GM12878 (cell line): ENCODE data around the gene CNTN4. TPM values are rescaled to one million over a fixed set of nuclear protein-coding genes. Genes with fewer than 3 reads are reported as not detected.
A peak's percentile ranks its signal among the peaks of the same experiment; 100 is the strongest.

ENCODE experiments used
- ATAC-seq: fragments of 200-7000 bp; cut with Tn5 transposase; 3 replicates; pipeline ENCODE4 v1.9.1; 2020; ENCODE audit warnings: mild to moderate bottlenecking, moderate library complexity
- BruUV-seq: library from RNA; stranded (reverse); fragments of 400-500 nt; replicated peaks from 2 replicates; lab custom pipeline; 2021; lab: Mats Ljungman, UMichigan
- CTCF ChIA-PET: fragments of 300-600 bp; sonication (Branson Sonifier 250); formaldehyde crosslinking; extraction: SDS; loops from one replicate; lab custom pipeline; 2021; ENCODE audit warnings: inconsistent platforms; lab: Yijun Ruan, JAX
- POLR2A ChIA-PET: fragments of 350-600 bp; formaldehyde crosslinking; extraction: SDS; loops from one replicate; lab custom pipeline; 2021; ENCODE audit warnings: inconsistent platforms; lab: Charles Lee
- RAD21 ChIA-PET: fragments of 300-600 bp; sonication (Branson Sonifier 250); formaldehyde crosslinking; loops from one replicate; lab custom pipeline; 2023; ENCODE audit warnings: antibody characterized with exemption; ENCODE audit not compliant: unreplicated experiment; lab: Charles Lee
- SMC1A ChIA-PET: fragments of 300-600 bp; sonication (Branson Sonifier 250); formaldehyde crosslinking; loops from one replicate; lab custom pipeline; 2023; ENCODE audit not compliant: unreplicated experiment, uncharacterized antibody; lab: Charles Lee
- DNase-seq: peaks from one replicate; pipeline ENCODE4 v3.0.0-alpha.2; 2011; ENCODE audit warnings: low read depth, low spot score
- FAIRE-seq: peaks from 3 replicates; lab custom pipeline; 2011; peaks lifted over from hg19 to GRCh38; lab: Jason Lieb, UNC
- H2AFZ ChIP-seq: 2 replicates; pipeline ENCODE4 v1.6.0; 2011; ENCODE audit warnings: low read depth, low read length, control low read depth; ENCODE audit not compliant: control insufficient read depth
- H3K27ac ChIP-seq: 2 replicates; pipeline ENCODE4 v1.5.1; 2011; ENCODE audit warnings: control low read depth; ENCODE audit not compliant: control insufficient read depth, insufficient read depth
- H3K27me3 ChIP-seq, 2 experiments: replicated peaks in 1 of 2; 2 replicates each; pipeline versions ENCODE4 v1.6.0 to v1.6.1; 2011; ENCODE audit warnings: low read length in 1 of 2; ENCODE audit not compliant: control insufficient read depth in 2 of 2, insufficient read depth in 2 of 2
- H3K36me3 ChIP-seq, 2 experiments: 2 replicates each; pipeline ENCODE4 v1.5.1; 2011; ENCODE audit warnings: low read length in 1 of 2; ENCODE audit not compliant: control insufficient read depth in 2 of 2, insufficient read depth in 2 of 2
- H3K4me1 ChIP-seq: 2 replicates; pipeline ENCODE4 v1.6.1; 2011; ENCODE audit warnings: mild to moderate bottlenecking, low read length, moderate library complexity, mixed read lengths; ENCODE audit not compliant: control insufficient read depth, insufficient read depth
- H3K4me2 ChIP-seq: 2 replicates; pipeline ENCODE4 v1.6.0; 2011; ENCODE audit warnings: control low read depth; ENCODE audit not compliant: control insufficient read depth, insufficient read depth
- H3K4me3 ChIP-seq: fragments of 200-600 bp; sonication (generic); 2 replicates; pipeline ENCODE4 v1.5.1; 2016
- H3K79me2 ChIP-seq: 2 replicates; pipeline ENCODE4 v1.6.0; 2011; ENCODE audit warnings: low read length; ENCODE audit not compliant: control insufficient read depth, insufficient read depth
- H3K9ac ChIP-seq: 2 replicates; pipeline ENCODE4 v1.8.0; 2011; ENCODE audit warnings: low read length, control low read depth, mixed read lengths; ENCODE audit not compliant: control insufficient read depth, insufficient read depth
- H3K9me3 ChIP-seq: replicated peaks from 3 replicates; pipeline ENCODE4 v1.5.1; 2011; ENCODE audit warnings: mild to moderate bottlenecking, low read length; ENCODE audit not compliant: control insufficient read depth, insufficient read depth
- H4K20me1 ChIP-seq: 2 replicates; pipeline ENCODE4 v1.6.0; 2011; ENCODE audit not compliant: control insufficient read depth, insufficient read depth
- BRCA1 ChIP-seq: IDR thresholded peaks from 2 replicates; pipeline ENCODE4 v1.6.1; 2011; ENCODE audit warnings: low read depth, low read length, improper control_type of control experiment
- CBX5 ChIP-seq: sonication (generic); IDR thresholded peaks from 2 replicates; pipeline ENCODE4 v1.6.1; 2016; ENCODE audit warnings: low read depth, moderate library complexity, mild to moderate bottlenecking, inconsistent platforms
- ELK1 ChIP-seq: IDR thresholded peaks from 2 replicates; pipeline ENCODE4 v1.6.1; 2012; ENCODE audit warnings: low read depth, low read length, improper control_type of control experiment
- GABPA ChIP-seq: IDR thresholded peaks from 2 replicates; pipeline ENCODE4 v1.6.1; 2014; ENCODE audit warnings: antibody characterized with exemption, low read depth, mild to moderate bottlenecking, inconsistent platforms
- HDAC6 ChIP-seq: fragments of 200-600 bp; sonication (generic); IDR thresholded peaks from one replicate; pipeline ENCODE4 v1.8.0; 2017; ENCODE audit warnings: antibody characterized with exemption; ENCODE audit not compliant: unreplicated experiment
- IKZF1 ChIP-seq: fragments of 450-650 bp; conservative IDR thresholded peaks from 2 replicates; pipeline ENCODE4 v1.6.1; 2017; ENCODE audit warnings: antibody characterized with exemption, mild to moderate bottlenecking
- MTA2 ChIP-seq: fragments of 450-650 bp; IDR thresholded peaks from 2 replicates; pipeline ENCODE4 v1.6.1; 2016; ENCODE audit warnings: low read depth, mild to moderate bottlenecking, moderate library complexity
- POLR2A ChIP-seq: IDR thresholded peaks from 2 replicates; pipeline ENCODE4 v1.6.1; 2011; ENCODE audit warnings: low read depth, mild to moderate bottlenecking, low read length
- POLR2AphosphoS5 ChIP-seq: IDR thresholded peaks from 2 replicates; pipeline ENCODE4 v1.6.1; 2011; ENCODE audit warnings: mild to moderate bottlenecking, low read length, inconsistent platforms
- RAD51 ChIP-seq: fragments of 450-650 bp; IDR thresholded peaks from 2 replicates; pipeline ENCODE4 v1.6.1; 2016; ENCODE audit warnings: moderate library complexity, mild to moderate bottlenecking, inconsistent platforms
- RBBP5 ChIP-seq: fragments of 200-600 bp; sonication (generic); conservative IDR thresholded peaks from 2 replicates; pipeline ENCODE4 v1.6.1; 2016
- SKIL ChIP-seq: fragments of 450-650 bp; IDR thresholded peaks from 2 replicates; pipeline ENCODE4 v1.6.1; 2017; ENCODE audit warnings: mild to moderate bottlenecking, low read depth, inconsistent platforms; ENCODE audit not compliant: poor library complexity, severe bottlenecking
- TCF7 ChIP-seq: IDR thresholded peaks from 2 replicates; pipeline ENCODE4 v1.6.1; 2014; ENCODE audit warnings: antibody characterized with exemption, borderline replicate concordance
- ZNF274 ChIP-seq: IDR thresholded peaks from one replicate; pipeline ENCODE4 v1.8.0; 2011; ENCODE audit not compliant: insufficient read length, insufficient read depth
- in situ Hi-C: fragments of 300-500 bp; cut with MboI; formaldehyde crosslinking; loops from 9 replicates; pipeline ENCODE4 v1.14.3; 2018; ENCODE audit warnings: mixed read lengths
- intact Hi-C: fragments of 100-400 bp; cut with micrococcal nuclease; formaldehyde crosslinking; loops from one replicate; pipeline ENCODE4 v1.14.2; 2022; ENCODE audit not compliant: unreplicated experiment
- polyA plus RNA-seq, 11 experiments: library from polyadenylated mRNA; depleted of rRNA in 4 of 11; unstranded in 6 of 11; stranded (reverse) in 5 of 11; fragments of >200 nt; fragmentation: Nextera tagmentation in 4 of 11; fragmentation: Illumina TruSeq in 1 of 11; extraction: Ambion mirVana in 4 of 11; extraction: Trizol in 1 of 11; gene quantifications; 1 replicate in 1 of 11; 2 replicates in 10 of 11; pipeline versions ENCODE4 v1.2.1 to v1.2.3, GENCODE V29; 2011 to 2016; ENCODE audit warnings: inconsistent platforms in 2 of 11, missing spikeins in 2 of 11, low read depth in 1 of 11
- total RNA-seq, 4 experiments: library from RNA; depleted of rRNA in 3 of 4; stranded (reverse); fragments of >200 nt in 3 of 4; fragmentation: Illumina TruSeq in 1 of 4; extraction: Trizol in 1 of 4; gene quantifications; 2 replicates each; pipeline versions ENCODE4 v1.2.1 to v1.2.3, GENCODE V29; 2013 to 2021
- TF ChIP-seq, protein P1 (sequence below): fragments of 150-350 bp; IDR thresholded peaks from 2 replicates; pipeline ENCODE4 v1.6.1; 2016; ENCODE audit warnings: low read depth, low read length
- TF ChIP-seq, protein P2 (sequence below): fragments of 450-650 bp; IDR thresholded peaks from 2 replicates; pipeline ENCODE4 v1.6.1; 2016; ENCODE audit warnings: mild to moderate bottlenecking

CNTN4 gene
- total and polyA plus RNA-seq, 10 of the 15 experiments (the other 5 are each of a cell fraction or from before 2014, with no cell fraction given) = 0.05 to 0.43 (median 0.15) TPM; not detected in 1

- no peaks in the 10 kb centered on the region for H3K79me2 ChIP-seq
- H3K27me3 ChIP-seq = no peaks in the 10 kb centered on the region; a peak in 1 of 4 replicates
- H3K4me2 ChIP-seq = no peak overlapping the region
- FAIRE-seq (no peak), DNase-seq (no peak), ATAC-seq (peak; percentile 54)
- H3K4me3 ChIP-seq = no peak overlapping the region
- ChIA-PET RAD21 (no interaction called here), POLR2A (no interaction called here), SMC1A (no interaction called here), CTCF (no interaction called here)
- in situ Hi-C loops (no loop called here), intact Hi-C loops (no loop called here)
- H3K27ac ChIP-seq = no peak overlapping the region
- H3K9me3 ChIP-seq = no peaks in the 10 kb centered on the region; the same call in 2 of the 3 replicates
- BruUV-seq = no TSS peak
- H4K20me1 ChIP-seq = no peaks in the 10 kb centered on the region
- no peaks in the 10 kb centered on the region for H3K4me1 ChIP-seq
- no peaks in the 10 kb centered on the region for H3K36me3 ChIP-seq
- no peak overlapping the region for H3K9ac ChIP-seq
- no peak for TF ChIP-seq POLR2AphosphoS5
- TF ChIP-seq RAD51 = no peak
- no peak for TF ChIP-seq GABPA
- TF ChIP-seq, protein P1, sequence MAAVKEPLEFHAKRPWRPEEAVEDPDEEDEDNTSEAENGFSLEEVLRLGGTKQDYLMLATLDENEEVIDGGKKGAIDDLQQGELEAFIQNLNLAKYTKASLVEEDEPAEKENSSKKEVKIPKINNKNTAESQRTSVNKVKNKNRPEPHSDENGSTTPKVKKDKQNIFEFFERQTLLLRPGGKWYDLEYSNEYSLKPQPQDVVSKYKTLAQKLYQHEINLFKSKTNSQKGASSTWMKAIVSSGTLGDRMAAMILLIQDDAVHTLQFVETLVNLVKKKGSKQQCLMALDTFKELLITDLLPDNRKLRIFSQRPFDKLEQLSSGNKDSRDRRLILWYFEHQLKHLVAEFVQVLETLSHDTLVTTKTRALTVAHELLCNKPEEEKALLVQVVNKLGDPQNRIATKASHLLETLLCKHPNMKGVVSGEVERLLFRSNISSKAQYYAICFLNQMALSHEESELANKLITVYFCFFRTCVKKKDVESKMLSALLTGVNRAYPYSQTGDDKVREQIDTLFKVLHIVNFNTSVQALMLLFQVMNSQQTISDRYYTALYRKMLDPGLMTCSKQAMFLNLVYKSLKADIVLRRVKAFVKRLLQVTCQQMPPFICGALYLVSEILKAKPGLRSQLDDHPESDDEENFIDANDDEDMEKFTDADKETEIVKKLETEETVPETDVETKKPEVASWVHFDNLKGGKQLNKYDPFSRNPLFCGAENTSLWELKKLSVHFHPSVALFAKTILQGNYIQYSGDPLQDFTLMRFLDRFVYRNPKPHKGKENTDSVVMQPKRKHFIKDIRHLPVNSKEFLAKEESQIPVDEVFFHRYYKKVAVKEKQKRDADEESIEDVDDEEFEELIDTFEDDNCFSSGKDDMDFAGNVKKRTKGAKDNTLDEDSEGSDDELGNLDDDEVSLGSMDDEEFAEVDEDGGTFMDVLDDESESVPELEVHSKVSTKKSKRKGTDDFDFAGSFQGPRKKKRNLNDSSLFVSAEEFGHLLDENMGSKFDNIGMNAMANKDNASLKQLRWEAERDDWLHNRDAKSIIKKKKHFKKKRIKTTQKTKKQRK = no peak
- no peak for TF ChIP-seq HDAC6
- TF ChIP-seq, protein P2, sequence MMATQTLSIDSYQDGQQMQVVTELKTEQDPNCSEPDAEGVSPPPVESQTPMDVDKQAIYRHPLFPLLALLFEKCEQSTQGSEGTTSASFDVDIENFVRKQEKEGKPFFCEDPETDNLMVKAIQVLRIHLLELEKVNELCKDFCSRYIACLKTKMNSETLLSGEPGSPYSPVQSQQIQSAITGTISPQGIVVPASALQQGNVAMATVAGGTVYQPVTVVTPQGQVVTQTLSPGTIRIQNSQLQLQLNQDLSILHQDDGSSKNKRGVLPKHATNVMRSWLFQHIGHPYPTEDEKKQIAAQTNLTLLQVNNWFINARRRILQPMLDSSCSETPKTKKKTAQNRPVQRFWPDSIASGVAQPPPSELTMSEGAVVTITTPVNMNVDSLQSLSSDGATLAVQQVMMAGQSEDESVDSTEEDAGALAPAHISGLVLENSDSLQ = no peak
- TF ChIP-seq ZNF274 = no peak
- TF ChIP-seq TCF7 = no peak
- TF ChIP-seq MTA2 = no peak
- no peak for TF ChIP-seq SKIL
- no peak for TF ChIP-seq BRCA1
- TF ChIP-seq POLR2A = no peak
- TF ChIP-seq ELK1 = no peak
- TF ChIP-seq RBBP5 = no peak
- no peak for TF ChIP-seq IKZF1
- TF ChIP-seq CBX5 = no peak
- H2AFZ ChIP-seq = no peak overlapping the region
Observed at GRCh38 chr3:2968475-2968874, 869.8 kb downstream of the CNTN4 start.
